Motor neuron (in vitro differentiated cells): ENCODE measurements around the gene CELSR1. TPM values are rescaled to one million over a fixed set of nuclear protein-coding genes. Genes with fewer than 3 reads are reported as not detected.

Source experiments
- ATAC-seq, 8 experiments: fragments of 200-7000 bp; cut with Tn5 transposase; replicated peaks in 6 of 8; 2 replicates each; pipeline ENCODE4 v1.8.0; 2021; ENCODE audit warnings: mild to moderate bottlenecking in 8 of 8, moderate library complexity in 8 of 8
- H3K27ac ChIP-seq, 2 donors: fragments of 250-450 bp; sonication (Bioruptor Pico); 2 replicates each; pipeline ENCODE4 v1.9.0; 2021; ENCODE audit warnings: antibody characterized with exemption in 2 of 2, mild to moderate bottlenecking in 2 of 2, moderate library complexity in 1 of 2
- H3K4me1 ChIP-seq, 2 donors: fragments of 250-450 bp; sonication (Bioruptor Pico); replicated peaks in 1 of 2; 2 replicates each; pipeline ENCODE4 v1.6.1; 2021; ENCODE audit warnings: antibody characterized with exemption in 2 of 2, mild to moderate bottlenecking in 2 of 2, moderate library complexity in 1 of 2
- H3K4me3 ChIP-seq, 5 donors: fragments of 250-450 bp; sonication (Bioruptor Pico); 2 replicates each; pipeline ENCODE4 v1.9.0; 2021; ENCODE audit warnings: antibody characterized with exemption in 5 of 5, mild to moderate bottlenecking in 5 of 5, moderate library complexity in 4 of 5
- WGBS, 10 experiments: fragments of 450-650 bp; shearing (Covaris generic); methylation state at CpG; one replicate each; pipeline ENCODE4 v1.0.0; 2022; 5-methylcytosine and 5-hydroxymethylcytosine counted together
- in situ Hi-C, 9 experiments: fragments of 400-800 bp; cut with MboI; loops; one replicate each; pipeline ENCODE4 v1.15.0; 2021; ENCODE audit warnings: low sequenced_read_pairs in 9 of 9, low pct_unique_long_range_greater_than_20kb in 2 of 9; ENCODE audit not compliant: unreplicated experiment in 9 of 9
- total RNA-seq, 8 experiments: library from RNA; unstranded; fragments of 300-600 nt; gene quantifications; 2 replicates each; pipeline versions ENCODE4 v1.2.3 to v1.2.4, GENCODE V29; 2022

CELSR1 gene
- total RNA-seq, 8 experiments from 2014 or later = 0.76 to 26.6 (median 4.7) TPM

DNA sequence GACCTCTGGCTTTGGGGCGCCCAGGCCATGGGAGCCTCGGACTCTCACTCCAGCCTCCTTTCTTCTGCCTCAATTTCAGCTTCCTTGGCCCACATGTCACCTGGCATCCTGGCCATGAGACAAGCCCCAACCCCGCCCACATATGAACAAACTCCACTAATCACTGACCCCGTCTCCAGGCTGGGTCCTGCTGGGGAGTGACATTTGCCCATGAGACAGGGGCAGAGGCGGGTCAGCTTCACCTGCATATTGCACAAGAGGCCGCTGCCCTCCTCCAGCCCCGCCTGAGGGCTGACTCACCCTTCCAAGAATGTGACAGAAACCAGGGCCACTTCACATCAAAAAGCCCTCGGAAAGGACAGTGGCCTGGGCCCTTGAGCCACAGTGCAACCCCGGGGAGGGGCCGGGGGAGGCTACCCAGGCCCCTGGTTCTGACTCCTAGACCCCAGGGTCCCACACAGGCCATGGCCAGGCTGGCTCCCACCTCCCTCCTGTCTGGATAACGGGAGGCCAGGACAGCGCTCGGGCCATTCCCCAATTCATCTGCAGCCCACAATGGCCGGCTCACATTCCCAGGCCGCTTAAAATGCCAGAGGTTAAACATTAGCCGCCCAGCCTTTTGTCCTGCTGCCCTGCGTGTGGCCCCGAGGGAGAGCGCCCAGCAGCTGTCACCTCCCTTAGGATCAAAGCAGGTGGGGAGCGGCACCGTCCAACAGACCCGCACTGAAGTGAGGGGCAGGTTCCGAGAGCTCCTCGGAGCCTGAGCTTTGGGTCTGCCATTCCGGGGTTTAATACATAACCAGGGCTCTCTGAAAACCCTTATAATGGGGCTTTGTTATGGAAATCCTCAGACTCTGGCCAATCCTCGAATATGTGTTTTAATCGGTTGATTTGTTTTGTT is 159.6 kb downstream of the CELSR1 start:
- peak overlapping the region in 1 of 2 donors; percentile 54 for H3K27ac ChIP-seq
- H3K4me1 ChIP-seq = peaks cover 23 to 33% of the 10 kb centered on the region in 2 donors
- in situ Hi-C loops = loop anchor here in 1 of 9 experiments (25.0 kb wide), 1 partner anchor 160 kb away; the partner anchor contains the start of gene CELSR1
- 19 to 50% (median 33%) methylated on average over 2 to 5 of the region's 27 CpGs; no CpG with 5 or more reads in 5 of the 10 experiments for WGBS, 10 experiments
- ATAC-seq = peak in 7 of 8 experiments; percentile 9 to 61 (median 50)
- no peak overlapping the region for H3K4me3 ChIP-seq

DNA sequence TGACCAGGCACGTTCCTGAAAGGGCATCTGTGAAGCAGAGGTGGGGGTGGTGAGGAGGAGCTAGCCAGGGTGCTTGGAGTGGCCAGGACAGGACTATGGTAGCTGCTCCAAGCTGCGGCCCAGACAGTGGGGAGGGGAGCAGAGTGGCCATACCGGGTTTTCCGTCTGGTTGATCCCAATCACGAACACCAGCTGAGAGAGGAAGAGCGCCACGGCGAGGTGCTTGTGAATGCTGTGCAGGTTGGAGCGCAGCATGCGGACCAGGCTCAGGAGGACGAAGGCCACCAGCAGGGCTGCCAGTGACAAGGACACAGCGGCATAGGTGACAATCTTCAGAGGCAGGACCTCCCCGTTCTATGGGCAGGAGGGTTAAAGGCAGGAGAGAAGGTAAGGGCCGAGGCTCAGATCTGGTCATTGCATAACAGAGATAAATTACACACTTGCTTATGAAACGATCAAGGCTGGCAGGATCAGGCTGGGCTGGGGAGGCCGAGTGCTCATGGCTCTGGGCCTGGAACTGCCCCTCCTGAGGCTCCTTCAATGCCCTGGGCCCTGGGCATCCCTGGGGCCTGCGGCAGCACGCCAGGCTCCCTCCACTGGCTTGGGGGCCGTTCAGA is 160.4 kb downstream of the CELSR1 start:
- Histone ChIP-seq H3K4me3 (no peak overlapping the region), H3K27ac (peak overlapping the region in 1 of 2 donors; percentile 54), H3K4me1 (peaks cover 23 to 33% of the 10 kb centered on the region in 2 donors)
- ATAC-seq = peak in 1 of 8 experiments; percentile 1
- 20 to 100% (median 75%) methylated on average over 1 to 15 of the region's 19 CpGs; no CpG with 5 or more reads in 3 of the 10 experiments for WGBS, 10 experiments
- in situ Hi-C loops = loop anchor here in 1 of 9 experiments (25.0 kb wide), 1 partner anchor 160 kb away; the partner anchor contains the start of gene CELSR1

DNA sequence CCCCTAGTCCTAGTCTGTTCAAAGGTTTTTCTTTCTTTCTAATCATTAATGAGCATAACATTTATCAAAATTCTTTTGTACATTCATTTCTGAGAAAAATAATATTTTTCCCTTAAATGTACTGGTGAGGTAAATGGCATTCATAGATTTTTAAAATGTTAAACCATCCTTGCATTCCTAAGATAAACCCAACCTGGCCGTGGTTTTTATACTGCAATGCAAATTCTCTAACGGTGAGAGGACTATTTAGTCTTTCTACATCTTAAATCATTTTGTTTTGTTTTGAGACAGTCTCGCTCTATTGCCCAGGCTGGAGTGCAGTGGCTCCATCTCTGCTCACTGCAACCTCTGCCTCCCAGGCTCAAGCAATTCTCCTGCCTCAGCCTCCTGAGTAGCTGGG is 161.3 kb downstream of the CELSR1 start:
- ATAC-seq = no peak
- WGBS, 10 experiments = 22 to 100% (median 90%) methylated on average over 2 to 3 of the region's 3 CpGs; no CpG with 5 or more reads in 1 of the 10 experiments
- H3K4me1 ChIP-seq = peaks cover 18 to 30% of the 10 kb centered on the region in 2 donors
- in situ Hi-C loops = loop anchor here in 1 of 9 experiments (25.0 kb wide), 1 partner anchor 161 kb away; the partner anchor contains the start of gene CELSR1
- H3K4me3 ChIP-seq = no peak overlapping the region
- H3K27ac ChIP-seq = no peak overlapping the region

DNA sequence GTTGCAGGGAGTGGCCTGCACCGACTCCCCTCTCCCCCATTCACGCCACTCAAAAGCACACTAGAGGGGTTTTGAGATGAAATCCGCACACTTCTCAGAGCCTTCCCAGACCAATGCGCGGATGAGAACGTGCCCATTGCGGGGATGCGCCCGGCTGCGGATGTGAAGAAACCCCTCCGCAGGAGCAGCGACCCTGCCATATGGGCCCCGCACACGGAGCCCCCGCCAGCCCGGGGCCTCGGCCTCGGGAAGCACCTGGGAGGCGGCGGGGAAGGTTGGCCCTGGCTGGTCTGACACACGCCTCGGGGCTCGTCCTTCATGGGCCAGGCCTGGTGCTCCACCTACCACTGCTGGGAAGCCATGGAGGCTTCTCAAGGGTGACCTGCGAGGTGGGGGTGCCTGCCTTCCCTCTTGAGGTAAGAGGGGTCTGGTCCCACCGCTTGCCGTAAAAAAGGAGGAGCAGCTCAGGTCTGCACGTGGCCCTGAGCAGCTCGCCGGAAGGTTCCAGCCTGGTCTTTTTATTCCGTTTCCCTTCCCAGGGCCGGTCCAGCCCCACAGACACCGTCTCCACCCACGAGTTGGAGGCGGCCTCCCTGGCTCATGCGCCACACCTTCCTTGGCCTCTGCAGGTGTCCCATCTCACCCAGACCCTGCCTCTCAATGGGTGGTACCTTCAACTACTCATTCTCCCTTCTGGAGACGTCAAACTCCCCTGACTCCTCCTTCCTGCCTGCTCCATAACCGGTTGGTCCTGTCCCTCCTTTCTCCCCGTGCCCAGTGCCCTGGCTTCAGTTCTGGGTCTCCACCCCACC is 162.6 kb downstream of the CELSR1 start:
- 0 to 99% (median 80%) methylated on average over 1 to 11 of the region's 38 CpGs; no CpG with 5 or more reads in 5 of the 10 experiments for WGBS, 10 experiments
- in situ Hi-C loops = loop anchor here in 4 of 9 experiments (25.0 kb wide), 1 partner anchor 162 kb away; the partner anchor contains the start of gene CELSR1 (in 4 of the 4)
- H3K27ac ChIP-seq = no peak overlapping the region
- H3K4me3 ChIP-seq = no peak overlapping the region
- ATAC-seq = no peak
- peaks cover 14 to 27% of the 10 kb centered on the region in 2 donors for H3K4me1 ChIP-seq

DNA sequence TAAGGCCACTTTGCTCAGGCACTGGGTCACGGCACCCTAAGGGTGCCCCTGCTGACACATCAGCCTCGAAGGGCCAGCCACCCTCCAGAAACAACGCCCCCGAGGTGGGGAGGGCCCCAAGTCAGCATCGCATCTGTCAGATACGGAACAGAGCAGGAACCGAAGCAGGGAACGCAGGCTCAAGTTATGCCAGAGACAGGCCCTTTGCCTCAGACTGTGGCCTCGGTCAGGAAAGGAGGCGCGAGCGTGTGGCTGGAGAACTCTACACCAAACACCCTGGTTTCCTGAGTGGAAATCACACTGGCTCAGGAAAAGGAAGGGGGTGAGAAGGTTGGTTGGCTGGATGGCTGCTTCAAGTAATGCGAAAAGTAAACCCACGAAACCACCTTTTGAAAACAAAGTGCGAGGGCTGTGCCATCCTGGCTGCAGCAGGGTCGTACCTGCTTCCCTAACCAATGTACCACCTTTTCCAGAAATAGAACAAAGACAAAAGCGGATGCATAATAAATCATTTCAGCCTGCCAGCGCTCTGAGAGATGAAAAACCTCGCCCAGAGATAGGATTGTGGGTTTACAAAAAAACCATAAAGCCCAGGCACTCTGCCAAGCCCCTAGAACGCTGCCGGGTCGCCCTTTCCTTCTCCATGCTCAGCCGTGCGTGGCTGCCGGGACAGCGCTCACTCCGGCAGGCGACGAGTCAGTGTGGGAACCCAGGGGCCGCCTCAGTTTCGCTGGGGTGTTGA is 163.3 kb downstream of the CELSR1 start:
- no peak overlapping the region for H3K27ac ChIP-seq
- no peak for ATAC-seq
- peaks cover 14 to 21% of the 10 kb centered on the region in 2 donors for H3K4me1 ChIP-seq
- WGBS, 10 experiments = 24 to 100% (median 89%) methylated on average over 1 to 14 of the region's 31 CpGs
- H3K4me3 ChIP-seq = no peak overlapping the region
- in situ Hi-C loops = loop anchor here in 3 of 9 experiments (25.0 kb wide), 1 partner anchor 163 kb away; the partner anchor contains the start of gene CELSR1 (in 3 of the 3)

DNA sequence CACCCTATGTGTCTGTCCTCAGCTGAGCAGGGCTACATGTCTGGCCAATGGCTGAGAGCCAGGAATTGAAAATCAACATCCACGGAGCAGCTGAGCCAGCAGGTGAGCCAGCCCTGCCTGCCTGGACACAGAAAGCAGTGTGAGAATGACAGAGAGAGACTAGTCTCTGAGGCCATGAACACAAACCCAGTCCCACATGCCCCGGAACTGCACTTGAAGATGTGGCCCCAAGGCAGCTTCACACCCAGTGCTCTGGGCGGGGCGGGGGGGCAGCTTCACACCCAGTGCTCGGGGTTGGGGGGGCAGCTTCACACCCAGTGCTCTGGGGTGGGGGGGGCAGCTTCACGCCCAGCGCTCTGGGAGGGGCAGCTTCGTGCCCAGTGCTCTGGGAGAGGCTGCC is 164.3 kb downstream of the CELSR1 start:
- no peak overlapping the region for H3K27ac ChIP-seq
- peaks cover 10 to 14% of the 10 kb centered on the region in 2 donors for H3K4me1 ChIP-seq
- H3K4me3 ChIP-seq = no peak overlapping the region
- in situ Hi-C loops = loop anchor here in 3 of 9 experiments (25.0 kb wide), 1 partner anchor 164 kb away; the partner anchor contains the start of gene CELSR1 (in 3 of the 3)
- 71% methylated on average over 1 of the region's 8 CpGs; no CpG with 5 or more reads in 9 of the 10 experiments for WGBS, 10 experiments
- peak in 1 of 8 experiments; percentile 37 for ATAC-seq

DNA sequence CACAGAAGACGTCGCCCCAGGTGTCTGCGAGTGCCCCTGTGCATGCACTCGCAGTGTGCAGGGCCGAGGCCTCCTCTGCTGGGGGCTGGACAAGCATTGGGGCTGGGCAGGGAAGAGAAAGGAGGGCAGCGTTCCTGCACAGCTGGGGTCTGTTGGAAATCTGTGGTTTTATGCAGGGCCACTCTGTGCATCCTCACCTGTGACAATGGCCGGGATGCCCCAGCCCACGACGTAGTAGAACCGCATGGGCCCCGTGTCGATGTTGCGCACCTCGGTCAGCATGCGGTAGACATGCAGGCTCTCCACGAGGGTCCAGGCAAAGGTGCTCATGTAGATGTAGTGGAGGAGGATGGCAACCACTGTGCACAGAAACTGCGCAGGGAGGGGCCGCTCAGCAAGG is 164.7 kb downstream of the CELSR1 start:
- 67 to 100% (median 94%) methylated on average over 1 to 10 of the region's 18 CpGs; no CpG with 5 or more reads in 6 of the 10 experiments for WGBS, 10 experiments
- no peak overlapping the region for H3K27ac ChIP-seq
- H3K4me3 ChIP-seq = no peak overlapping the region
- peaks cover 6 to 12% of the 10 kb centered on the region in 2 donors for H3K4me1 ChIP-seq
- ATAC-seq = no peak
- in situ Hi-C loops = loop anchor here in 3 of 9 experiments (25.0 kb wide), 1 partner anchor 165 kb away; the partner anchor contains the start of gene CELSR1 (in 3 of the 3)

DNA sequence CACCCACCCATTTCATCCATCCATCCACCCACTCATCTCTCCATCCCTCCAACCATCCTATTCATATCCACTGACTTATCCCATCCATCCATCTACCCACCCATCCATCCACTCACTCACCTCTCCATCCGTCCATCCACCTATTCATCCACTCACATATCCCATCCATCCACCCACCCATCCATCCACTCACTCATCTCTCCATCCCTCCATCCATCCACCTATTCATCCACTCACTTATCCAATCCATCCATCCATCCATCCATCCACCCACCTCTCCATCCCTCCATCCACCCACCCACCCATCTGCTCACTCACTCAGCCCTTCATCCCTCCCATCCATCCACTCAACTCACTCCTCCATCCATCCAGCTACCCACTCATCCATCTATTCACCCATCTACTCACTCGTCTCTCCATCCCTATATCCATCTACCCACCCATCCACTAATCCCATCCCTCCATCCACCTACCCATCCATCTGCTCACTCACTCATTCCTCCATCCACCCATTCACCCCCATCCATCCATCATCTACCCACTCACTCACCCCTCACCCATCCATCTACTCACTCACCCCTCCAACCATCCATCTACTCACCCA is 165.7 kb downstream of the CELSR1 start:
- no peak for ATAC-seq
- in situ Hi-C loops = loop anchor here in 3 of 9 experiments (25.0 kb wide), 1 partner anchor 166 kb away; the partner anchor contains the start of gene CELSR1 (in 3 of the 3)
- H3K4me1 ChIP-seq = peaks cover 0 to 3% of the 10 kb centered on the region in 2 donors
- no peak overlapping the region for H3K27ac ChIP-seq
- 0 to 100% (median 16%) methylated on average over 1 to 2 of the region's 2 CpGs; no CpG with 5 or more reads in 3 of the 10 experiments for WGBS, 10 experiments
- no peak overlapping the region for H3K4me3 ChIP-seq

DNA sequence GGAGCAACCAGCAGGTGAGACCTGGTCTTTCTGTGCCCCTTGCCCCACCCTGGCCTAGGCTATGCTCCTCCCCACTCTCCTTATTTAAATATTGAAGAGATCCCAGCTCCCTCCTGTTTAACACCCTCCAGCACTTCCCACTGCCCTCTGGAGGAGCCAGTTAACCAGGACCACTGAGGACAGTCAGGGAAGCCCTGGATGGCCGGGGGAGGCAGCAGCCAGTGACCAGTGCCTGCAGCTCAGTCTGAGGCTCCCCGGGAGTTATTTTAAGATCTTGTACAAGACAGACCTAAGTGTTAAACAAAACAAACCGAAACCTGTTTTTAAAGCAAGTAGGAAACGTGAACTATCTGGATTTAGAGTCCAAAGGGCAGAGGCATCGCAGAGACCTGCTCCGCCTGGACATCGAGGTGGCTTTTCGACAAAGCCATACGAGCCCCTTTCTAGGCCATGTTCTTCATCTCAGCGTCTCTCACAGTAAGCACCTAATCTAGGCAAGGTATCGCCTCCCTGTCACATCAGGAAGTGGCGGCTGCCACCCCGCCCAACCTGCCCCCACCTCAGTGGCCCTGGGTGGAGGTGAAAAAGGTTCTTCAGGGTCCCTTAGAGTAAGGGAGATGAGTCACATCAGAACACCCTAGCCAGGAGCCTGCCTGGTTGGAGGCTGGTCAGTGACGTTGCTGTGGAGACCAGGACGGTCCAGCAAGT is 166.7 kb downstream of the CELSR1 start:
- ATAC-seq = peak in 1 of 8 experiments; percentile 22
- H3K27ac ChIP-seq = no peak overlapping the region
- 40 to 92% (median 84%) methylated on average over 1 to 9 of the region's 15 CpGs; no CpG with 5 or more reads in 3 of the 10 experiments for WGBS, 10 experiments

DNA sequence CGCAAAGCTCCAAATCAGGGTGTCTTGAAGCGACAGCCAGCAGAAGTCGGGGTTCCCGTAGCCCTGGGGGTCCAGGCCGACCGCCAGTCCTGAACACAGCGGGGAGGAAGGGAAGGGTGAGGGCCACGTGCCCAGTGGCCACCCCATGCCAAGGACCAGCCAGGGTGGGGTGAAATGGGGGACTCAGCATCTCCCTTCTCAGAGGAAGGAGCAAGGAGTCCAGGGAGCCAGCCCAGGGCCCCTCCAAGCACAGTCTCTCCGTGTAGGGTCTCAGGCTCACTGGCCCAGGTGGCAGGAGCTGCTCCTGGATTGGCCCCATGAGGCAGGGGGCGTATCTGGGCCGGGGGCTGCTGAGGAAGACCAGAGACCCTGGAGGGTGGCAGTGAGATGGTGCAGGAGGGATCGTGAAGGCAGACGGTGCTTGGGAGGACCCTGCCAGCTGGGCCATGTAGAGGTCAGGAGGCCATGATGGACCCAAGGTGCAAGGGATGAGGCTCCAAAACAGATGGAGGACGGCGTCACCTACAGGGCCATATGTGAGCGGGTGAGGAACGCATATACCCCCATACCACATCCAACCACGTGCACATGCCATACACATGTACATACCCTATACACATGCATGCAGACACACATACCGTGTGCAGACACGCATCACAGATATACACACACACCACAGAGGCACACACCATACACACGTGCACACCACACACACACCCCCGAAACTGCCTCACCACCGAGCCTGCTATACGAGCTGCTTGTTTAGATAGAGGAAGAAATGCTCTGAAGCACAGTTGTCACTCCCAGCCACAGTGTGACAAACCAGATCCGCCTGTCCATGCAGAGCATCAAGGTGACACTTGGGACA is 167.5 kb downstream of the CELSR1 start:
- 0 to 100% (median 88%) methylated on average over 1 to 4 of the region's 25 CpGs; no CpG with 5 or more reads in 4 of the 10 experiments for WGBS, 10 experiments
- ATAC-seq = no peak
- H3K4me3 ChIP-seq = no peak overlapping the region
- in situ Hi-C loops = loop anchor here in 4 of 9 experiments (10.0 to 25.0 kb wide), 2 partner anchors 167 to 175 kb away; partner anchors contain the start of gene CELSR1 (in 3 of the 4)
- H3K4me1 ChIP-seq = peaks cover 0 to 3% of the 10 kb centered on the region in 2 donors
- H3K27ac ChIP-seq = no peak overlapping the region

More for the DNA sequence above, 166.7 kb downstream of the CELSR1 start:
- no peak overlapping the region for H3K4me3 ChIP-seq
- in situ Hi-C loops = loop anchor here in 3 of 9 experiments (25.0 kb wide), 1 partner anchor 167 kb away; the partner anchor contains the start of gene CELSR1 (in 3 of the 3)
- H3K4me1 ChIP-seq = peaks cover 0 to 3% of the 10 kb centered on the region in 2 donors
